Cardiac muscle cell (in vitro differentiated cells and primary cell): ENCODE data around the gene SLC16A9. TPM values are rescaled to one million over a fixed set of nuclear protein-coding genes. Genes with fewer than 3 reads are reported as not detected.

Source experiments
- DNase-seq, 2 donors: peaks; one replicate each; pipeline versions ENCODE4 v3.0.0 to v3.0.0-alpha.2; 2010 to 2017; ENCODE audit warnings: low read depth in 1 of 2, low spot score in 1 of 2
- H3K27ac ChIP-seq: fragments of 200-600 bp; sonication (generic); 2 replicates; pipeline ENCODE4 v1.5.1; 2016
- H3K27me3 ChIP-seq: fragments of 200-600 bp; sonication (generic); 2 replicates; pipeline ENCODE4 v1.6.0; 2016; ENCODE audit warnings: control low read depth
- H3K36me3 ChIP-seq: fragments of 200-600 bp; sonication (generic); 2 replicates; pipeline ENCODE4 v1.5.1; 2016; ENCODE audit warnings: control low read depth
- H3K4me1 ChIP-seq: fragments of 200-600 bp; sonication (generic); 2 replicates; pipeline ENCODE4 v1.8.1; 2017; ENCODE audit warnings: low read depth, mild to moderate bottlenecking, mixed run types
- H3K4me3 ChIP-seq: fragments of 200-600 bp; sonication (generic); 2 replicates; pipeline ENCODE4 v1.5.1; 2016; ENCODE audit warnings: mild to moderate bottlenecking
- H3K9me3 ChIP-seq: fragments of 200-600 bp; sonication (generic); 2 replicates; pipeline ENCODE4 v1.5.1; 2017; ENCODE audit warnings: low read depth, mild to moderate bottlenecking, control low read depth
- polyA plus RNA-seq: library from polyadenylated mRNA; unstranded; fragments of >200 nt; fragmentation: Nextera tagmentation; extraction: Ambion mirVana; gene quantifications from 2 replicates; pipeline ENCODE4 v1.2.1, GENCODE V29; 2016
- total RNA-seq: library from RNA; depleted of rRNA; stranded (reverse); fragments of >200 nt; gene quantifications from 2 replicates; pipeline ENCODE4 v1.2.3, GENCODE V29; 2016
- TF ChIP-seq, protein P1 (sequence below): IDR thresholded peaks from 2 replicates; pipeline ENCODE4 v1.5.1; 2012; ENCODE audit warnings: low read depth, mild to moderate bottlenecking, low read length

The SLC16A9 gene
- total and polyA plus RNA-seq, 2 experiments from 2014 or later, result 3.0 to 3.5 TPM

DNA sequence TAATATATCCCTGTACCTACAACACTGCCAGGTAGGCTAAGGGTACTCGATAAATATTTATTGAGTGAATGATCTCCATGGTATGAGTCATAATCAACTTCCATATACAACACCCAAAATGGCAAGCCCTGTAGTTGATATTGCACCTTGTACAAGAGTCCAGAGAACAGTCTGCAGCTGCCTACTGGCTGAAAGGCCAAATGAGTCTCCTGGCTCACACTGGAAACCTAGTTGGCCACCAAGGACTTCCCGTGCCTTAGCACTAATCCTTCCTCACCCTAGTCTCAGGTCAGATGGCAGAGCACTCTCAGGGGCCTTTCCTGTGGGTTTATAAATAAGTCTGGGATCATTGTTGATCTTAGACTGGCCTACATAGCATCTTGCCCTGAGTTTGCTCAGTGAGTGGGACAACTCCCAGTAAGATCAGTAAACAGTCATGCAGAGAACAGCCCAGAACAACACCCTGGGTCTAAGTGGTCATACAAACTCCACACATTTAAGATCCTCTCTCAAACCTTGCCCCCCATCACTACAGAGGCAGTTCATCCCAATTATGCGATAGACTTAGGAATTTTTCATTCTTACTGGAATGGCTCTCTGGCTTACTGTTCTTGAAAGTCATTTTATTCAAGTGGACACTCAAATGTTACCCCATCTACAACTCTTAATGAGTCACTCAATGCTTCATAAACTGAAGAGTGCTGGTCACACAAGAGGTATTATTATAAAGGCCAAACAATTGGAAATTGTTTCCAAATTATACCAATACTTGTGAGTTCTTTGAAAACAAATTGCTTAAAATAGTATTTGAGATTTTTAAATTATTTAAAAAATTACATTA is 14.7 kb upstream of the SLC16A9 start:
- Histone ChIP-seq H3K9me3 (no peaks in the 10 kb centered on the region), H3K27me3 (no peaks in the 10 kb centered on the region), H3K27ac (no peak overlapping the region), H3K4me1 (no peaks in the 10 kb centered on the region), H3K36me3 (no peaks in the 10 kb centered on the region), H3K4me3 (no peak overlapping the region)
- TF ChIP-seq, protein P1, sequence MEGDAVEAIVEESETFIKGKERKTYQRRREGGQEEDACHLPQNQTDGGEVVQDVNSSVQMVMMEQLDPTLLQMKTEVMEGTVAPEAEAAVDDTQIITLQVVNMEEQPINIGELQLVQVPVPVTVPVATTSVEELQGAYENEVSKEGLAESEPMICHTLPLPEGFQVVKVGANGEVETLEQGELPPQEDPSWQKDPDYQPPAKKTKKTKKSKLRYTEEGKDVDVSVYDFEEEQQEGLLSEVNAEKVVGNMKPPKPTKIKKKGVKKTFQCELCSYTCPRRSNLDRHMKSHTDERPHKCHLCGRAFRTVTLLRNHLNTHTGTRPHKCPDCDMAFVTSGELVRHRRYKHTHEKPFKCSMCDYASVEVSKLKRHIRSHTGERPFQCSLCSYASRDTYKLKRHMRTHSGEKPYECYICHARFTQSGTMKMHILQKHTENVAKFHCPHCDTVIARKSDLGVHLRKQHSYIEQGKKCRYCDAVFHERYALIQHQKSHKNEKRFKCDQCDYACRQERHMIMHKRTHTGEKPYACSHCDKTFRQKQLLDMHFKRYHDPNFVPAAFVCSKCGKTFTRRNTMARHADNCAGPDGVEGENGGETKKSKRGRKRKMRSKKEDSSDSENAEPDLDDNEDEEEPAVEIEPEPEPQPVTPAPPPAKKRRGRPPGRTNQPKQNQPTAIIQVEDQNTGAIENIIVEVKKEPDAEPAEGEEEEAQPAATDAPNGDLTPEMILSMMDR, result no peak
- DNase-seq, result no peak

DNA sequence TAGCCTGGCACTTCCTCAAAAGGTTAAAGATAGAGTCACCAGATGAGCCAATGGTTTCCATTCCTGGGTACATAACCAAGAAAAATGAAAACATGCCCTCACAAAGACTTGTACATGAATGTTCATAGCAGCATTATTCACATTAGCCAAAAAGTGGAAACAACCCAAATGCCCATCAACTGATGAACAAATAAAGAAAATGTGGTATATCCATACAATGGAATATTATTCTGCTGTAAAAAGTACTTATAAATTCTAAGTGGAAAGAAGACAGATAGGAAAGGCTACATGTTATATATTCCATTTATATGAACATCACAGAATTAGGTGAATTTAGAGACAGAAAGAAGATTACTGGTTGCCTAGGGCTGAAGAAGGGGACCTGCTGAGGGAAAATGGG is 10.7 kb upstream of the SLC16A9 start:
- DNase-seq, result no peak
- H3K4me1 ChIP-seq, result no peaks in the 10 kb centered on the region
- no peak overlapping the region for H3K27ac ChIP-seq
- no peaks in the 10 kb centered on the region for H3K36me3 ChIP-seq
- H3K9me3 ChIP-seq, result no peaks in the 10 kb centered on the region
- no peaks in the 10 kb centered on the region for H3K27me3 ChIP-seq
- TF ChIP-seq, protein P1, result no peak
- H3K4me3 ChIP-seq, result no peak overlapping the region

DNA sequence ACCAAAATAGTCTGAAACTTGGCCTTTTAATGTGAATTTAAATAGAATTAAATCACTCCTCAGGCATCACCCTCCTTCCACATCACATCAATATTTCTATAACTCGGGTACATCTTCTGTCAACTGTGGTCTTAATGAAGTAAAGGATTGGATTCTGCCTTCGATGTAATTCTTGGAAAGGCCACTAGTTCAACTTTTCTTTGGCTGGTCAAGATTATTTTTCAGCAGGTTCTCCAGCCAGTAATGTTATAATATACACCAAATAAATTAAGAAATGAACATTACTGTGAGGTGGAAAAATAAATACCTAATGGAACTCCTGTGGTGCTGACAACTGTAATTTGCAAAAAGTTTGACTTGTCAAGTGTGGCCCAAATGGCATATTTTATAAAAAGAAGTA is 9.7 kb upstream of the SLC16A9 start:
- Histone ChIP-seq H3K9me3 (no peaks in the 10 kb centered on the region), H3K4me3 (no peak overlapping the region), H3K36me3 (no peaks in the 10 kb centered on the region), H3K27me3 (no peaks in the 10 kb centered on the region), H3K4me1 (no peaks in the 10 kb centered on the region), H3K27ac (no peak overlapping the region)
- TF ChIP-seq, protein P1, result no peak
- DNase-seq, result no peak

DNA sequence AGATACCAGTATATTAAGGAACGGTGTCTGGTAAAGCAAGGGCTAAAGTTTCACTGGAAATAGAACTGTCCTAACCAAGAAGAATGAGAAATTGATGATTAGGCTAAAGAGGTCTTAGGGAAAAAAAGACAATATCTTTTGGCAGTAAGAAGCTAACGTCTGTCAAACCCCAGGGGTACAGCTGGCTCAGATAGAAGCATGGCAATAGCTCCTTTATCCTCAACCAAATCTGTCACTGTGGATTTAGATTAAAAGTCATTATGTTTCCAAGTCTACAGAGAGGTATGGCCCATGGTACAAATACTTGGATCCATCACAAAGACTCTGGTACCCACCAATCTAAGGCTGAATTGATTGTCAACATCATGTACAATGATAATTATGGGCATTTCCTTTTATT is 8.6 kb upstream of the SLC16A9 start:
- DNase-seq, result no peak
- Histone ChIP-seq H3K27me3 (no peaks in the 10 kb centered on the region), H3K4me3 (no peak overlapping the region), H3K9me3 (no peaks in the 10 kb centered on the region), H3K36me3 (no peaks in the 10 kb centered on the region), H3K4me1 (no peaks in the 10 kb centered on the region), H3K27ac (no peak overlapping the region)
- TF ChIP-seq, protein P1, result no peak

DNA sequence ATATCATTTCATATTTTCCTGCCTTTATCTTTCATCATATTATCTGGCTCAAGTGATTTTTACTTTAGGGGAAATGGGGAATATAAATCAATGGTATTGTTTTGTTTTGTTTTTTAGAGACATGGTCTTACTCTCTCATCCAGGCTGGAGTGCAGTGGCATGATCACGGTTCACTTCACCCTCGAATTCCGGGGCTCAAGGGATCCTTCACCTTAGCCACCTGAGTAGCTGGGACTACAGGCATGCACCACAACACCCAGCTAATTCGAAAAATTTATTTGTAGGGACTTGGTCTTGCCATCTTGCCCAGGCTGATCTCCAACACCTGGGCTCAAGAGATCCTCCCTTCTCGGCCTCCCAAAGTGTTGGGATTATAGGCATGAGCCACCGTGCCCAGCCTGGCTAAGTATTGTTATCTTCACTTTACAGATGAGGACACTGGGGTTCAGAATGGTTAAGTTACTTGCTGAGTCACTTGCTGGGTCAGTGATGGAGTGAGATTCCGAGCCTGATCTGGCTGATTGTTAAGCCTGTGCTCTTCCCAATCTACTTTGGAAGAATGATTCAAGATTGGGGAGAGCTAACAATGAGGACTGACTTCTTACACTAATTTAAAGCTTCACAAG is 3.7 kb upstream of the SLC16A9 start:
- TF ChIP-seq, protein P1, result no peak
- Histone ChIP-seq H3K27ac (no peak overlapping the region), H3K36me3 (no peaks in the 10 kb centered on the region), H3K9me3 (no peaks in the 10 kb centered on the region), H3K4me1 (no peaks in the 10 kb centered on the region), H3K27me3 (peaks cover 11% of the 10 kb centered on the region), H3K4me3 (no peak overlapping the region)
- no peak for DNase-seq
